HepG2 (cell line): ENCODE results near the gene KCNS1. TPM values are rescaled to one million over a fixed set of nuclear protein-coding genes. Genes with fewer than 3 reads are reported as not detected.

Experiments used
- ATAC-seq: fragments of 200-7000 bp; cut with Tn5 transposase; 3 replicates; pipeline ENCODE4 v1.9.1; 2020; ENCODE audit warnings: mild to moderate bottlenecking, moderate library complexity
- BruUV-seq: library from RNA; stranded (reverse); fragments of 400-500 nt; replicated peaks from 2 replicates; lab custom pipeline; 2021; lab: Mats Ljungman, UMichigan
- CTCF ChIA-PET: fragments of 300-600 bp; formaldehyde crosslinking; extraction: SDS; loops from one replicate; lab custom pipeline; 2021; ENCODE audit warnings: low total read pairs, inconsistent platforms, low intra/inter-chr PET ratio; lab: Yijun Ruan, JAX
- POLR2A ChIA-PET: fragments of 350-600 bp; sonication (Branson Sonifier 250); formaldehyde crosslinking; loops from one replicate; lab custom pipeline; 2020; ENCODE audit warnings: antibody characterized with exemption, inconsistent platforms; lab: Yijun Ruan, JAX
- DNase-seq: peaks from one replicate; pipeline ENCODE4 v3.0.0-alpha.2; 2015; ENCODE audit warnings: low spot score
- FAIRE-seq: peaks from 3 replicates; lab custom pipeline; 2011; peaks lifted over from hg19 to GRCh38; lab: Jason Lieb, UNC
- H2AFZ ChIP-seq: one replicate; pipeline ENCODE4 v1.6.1; 2011; ENCODE audit warnings: low read length, inconsistent platforms
- H3K27ac ChIP-seq: fragments of 300-600 bp; 3 replicates; pipeline ENCODE4 v1.8.0; 2011; ENCODE audit warnings: mixed run types, mild to moderate bottlenecking, mixed read lengths, low read length, inconsistent platforms; ENCODE audit not compliant: insufficient read depth; ENCODE audit errors: extremely low read length
- H3K27me3 ChIP-seq, 2 experiments: fragments of 200-600 bp in 1 of 2; 2 replicates in 1 of 2; 3 replicates in 1 of 2; pipeline versions ENCODE4 v1.6.0 to v1.8.0; 2011; ENCODE audit warnings: low read length in 2 of 2, mild to moderate bottlenecking in 2 of 2, moderate library complexity in 2 of 2, inconsistent platforms in 1 of 2; ENCODE audit not compliant: insufficient read depth in 2 of 2, control insufficient read depth in 1 of 2
- H3K36me3 ChIP-seq, 2 experiments: fragments of 200-600 bp in 1 of 2; replicated peaks in 1 of 2; 2 replicates in 1 of 2; 3 replicates in 1 of 2; pipeline versions ENCODE4 v1.5.1 to v1.8.0; 2011; ENCODE audit warnings: low read length in 2 of 2, inconsistent platforms in 1 of 2; ENCODE audit not compliant: insufficient read depth in 2 of 2, control insufficient read depth in 1 of 2
- H3K4me1 ChIP-seq: 2 replicates; pipeline ENCODE4 v1.5.1; 2012; ENCODE audit warnings: low read length, inconsistent platforms; ENCODE audit not compliant: insufficient read depth
- H3K4me2 ChIP-seq: 2 replicates; pipeline ENCODE4 v1.6.0; 2011; ENCODE audit warnings: low read depth, low read length, inconsistent platforms
- H3K4me3 ChIP-seq, 3 experiments: fragments of 200-600 bp in 1 of 3; sonication (generic), shearing (Covaris generic) in 1 of 3; replicated peaks in 1 of 3; 2 replicates each; pipeline ENCODE4 v1.5.1; 2011 to 2016; ENCODE audit warnings: low read length in 3 of 3, inconsistent platforms in 2 of 3, low read depth in 2 of 3, mild to moderate bottlenecking in 2 of 3, control low read depth in 1 of 3, mixed read lengths in 1 of 3; ENCODE audit not compliant: insufficient read depth in 1 of 3
- H3K79me2 ChIP-seq: one replicate; pipeline ENCODE4 v1.6.1; 2011; ENCODE audit warnings: low read length, inconsistent platforms; ENCODE audit not compliant: insufficient read depth
- H3K9ac ChIP-seq: 2 replicates; pipeline ENCODE4 v1.6.0; 2011; ENCODE audit warnings: mild to moderate bottlenecking, low read depth, low read length, inconsistent platforms; ENCODE audit not compliant: insufficient read depth
- H3K9me3 ChIP-seq: 2 replicates; pipeline ENCODE4 v1.5.1; 2012; ENCODE audit warnings: mild to moderate bottlenecking, low read length
- H4K20me1 ChIP-seq: 2 replicates; pipeline ENCODE4 v1.6.0; 2011; ENCODE audit warnings: inconsistent platforms, mild to moderate bottlenecking, low read length, moderate library complexity; ENCODE audit not compliant: insufficient read depth
- ZFP37 ChIP-seq: sonication (generic); formaldehyde crosslinking; IDR thresholded peaks from 2 replicates; pipeline ENCODE4 v1.4.0; 2020; ENCODE audit warnings: missing genetic modification reagents, borderline replicate concordance
- ZNF260 ChIP-seq: sonication (generic); formaldehyde crosslinking; IDR thresholded peaks from 2 replicates; pipeline ENCODE4 v1.4.0; 2020; ENCODE audit warnings: missing genetic modification reagents, low read depth, mild to moderate bottlenecking, borderline replicate concordance
- ZNF629 ChIP-seq: sonication (generic); formaldehyde crosslinking; conservative IDR thresholded peaks from 2 replicates; pipeline ENCODE4 v1.5.0; 2020; ENCODE audit warnings: missing genetic modification reagents
- WGBS: methylation state at CpG from one replicate; pipeline ENCODE4 v1.1.6; 2017; ENCODE audit warnings: low lambda C conversion rate; 5-methylcytosine and 5-hydroxymethylcytosine counted together
- in situ Hi-C: cut with HindIII; loops from 2 replicates; pipeline ENCODE4 v1.10.0; 2017; ENCODE audit warnings: low pct_unique_long_range_greater_than_20kb; ENCODE audit not compliant: extremely low pct_ligation_motif_present
- intact Hi-C: fragments of 100-400 bp; cut with micrococcal nuclease; formaldehyde crosslinking; loops from one replicate; pipeline ENCODE4 v1.10.0; 2022; ENCODE audit not compliant: unreplicated experiment
- polyA plus RNA-seq, 8 experiments: library from polyadenylated mRNA; depleted of rRNA in 3 of 8; stranded (reverse) in 7 of 8; unstranded in 1 of 8; fragments of >200 nt; fragmentation: Illumina TruSeq in 4 of 8; extraction: Trizol in 4 of 8; gene quantifications; 2 replicates each; pipeline versions ENCODE4 v1.2.1 to v1.2.3, GENCODE V29; 2011 to 2016; ENCODE audit warnings: low read depth in 4 of 8, missing spikeins in 1 of 8, mixed read lengths in 1 of 8; ENCODE audit not compliant: insufficient read depth in 1 of 8
- total RNA-seq, 5 experiments: library from RNA; depleted of rRNA; stranded (reverse); fragments of >200 nt; fragmentation: Illumina TruSeq; extraction: Trizol; gene quantifications; 2 replicates each; pipeline ENCODE4 v1.2.3, GENCODE V29; 2016; ENCODE audit warnings: low read depth in 1 of 5
- TF ChIP-seq, protein P1 (sequence below): sonication (generic); formaldehyde crosslinking; IDR thresholded peaks from 2 replicates; pipeline ENCODE4 v1.4.0; 2020; ENCODE audit warnings: missing genetic modification reagents
- TF ChIP-seq, protein P2 (sequence below): sonication (generic); formaldehyde crosslinking; conservative IDR thresholded peaks from 2 replicates; pipeline ENCODE4 v1.4.0; 2020; ENCODE audit warnings: missing genetic modification reagents

Gene KCNS1
- total and polyA plus RNA-seq, 2 of the 13 experiments (the other 11 are each of a cell fraction or from before 2014, with no cell fraction given), result 0.03 TPM; not detected in 1

DNA sequence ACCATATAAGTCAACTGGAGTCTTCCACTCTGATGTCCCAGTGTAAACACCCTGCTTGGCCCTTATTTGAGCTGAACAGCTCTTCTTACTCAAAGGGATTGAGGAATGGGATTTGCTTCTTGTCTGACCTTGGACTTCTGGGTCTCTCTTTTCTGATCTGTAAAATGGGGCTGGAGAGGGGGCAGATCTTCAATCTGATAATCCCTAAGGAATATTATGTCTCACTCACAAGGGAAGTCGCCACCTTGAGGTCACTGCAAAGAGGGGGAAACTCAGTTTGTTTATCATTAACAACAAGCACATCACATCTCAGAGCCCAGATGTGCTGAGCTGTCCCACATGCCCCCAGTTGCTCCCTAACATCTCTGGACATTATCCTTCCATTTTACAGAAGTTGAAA, 15.1 kb downstream of the KCNS1 start:
- ChIA-PET CTCF (interaction anchor here (1.2 kb wide), 1 partner anchor 42 kb away, joined by 3 read pairs; no protein-coding TSS in a partner anchor), POLR2A (no interaction called here)
- Histone ChIP-seq H3K4me3 (no peak overlapping the region), H3K27me3 (no peaks in the 10 kb centered on the region), H3K4me1 (no peaks in the 10 kb centered on the region), H3K27ac (no peak overlapping the region), H2AFZ (no peak overlapping the region), H3K4me2 (no peak overlapping the region), H3K9me3 (peaks cover 8% of the 10 kb centered on the region), H3K36me3 (peaks cover 0 to 1% of the 10 kb centered on the region in 2 experiments; a peak in 1 of 5 replicates), H4K20me1 (no peaks in the 10 kb centered on the region), H3K79me2 (no peaks in the 10 kb centered on the region), H3K9ac (no peak overlapping the region)
- FAIRE-seq (no peak), ATAC-seq (no peak), DNase-seq (no peak)
- no peak for TF ChIP-seq ZFP37 (CRISPR knock-in tag)
- TF ChIP-seq, protein P1, sequence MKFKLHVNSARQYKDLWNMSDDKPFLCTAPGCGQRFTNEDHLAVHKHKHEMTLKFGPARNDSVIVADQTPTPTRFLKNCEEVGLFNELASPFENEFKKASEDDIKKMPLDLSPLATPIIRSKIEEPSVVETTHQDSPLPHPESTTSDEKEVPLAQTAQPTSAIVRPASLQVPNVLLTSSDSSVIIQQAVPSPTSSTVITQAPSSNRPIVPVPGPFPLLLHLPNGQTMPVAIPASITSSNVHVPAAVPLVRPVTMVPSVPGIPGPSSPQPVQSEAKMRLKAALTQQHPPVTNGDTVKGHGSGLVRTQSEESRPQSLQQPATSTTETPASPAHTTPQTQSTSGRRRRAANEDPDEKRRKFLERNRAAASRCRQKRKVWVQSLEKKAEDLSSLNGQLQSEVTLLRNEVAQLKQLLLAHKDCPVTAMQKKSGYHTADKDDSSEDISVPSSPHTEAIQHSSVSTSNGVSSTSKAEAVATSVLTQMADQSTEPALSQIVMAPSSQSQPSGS (CRISPR knock-in tag), result no peak
- TF ChIP-seq ZNF260 (CRISPR knock-in tag), result no peak
- TF ChIP-seq ZNF629 (CRISPR knock-in tag), result peak; percentile 66; the same call in 1 of the 2 replicates
- TF ChIP-seq, protein P2, sequence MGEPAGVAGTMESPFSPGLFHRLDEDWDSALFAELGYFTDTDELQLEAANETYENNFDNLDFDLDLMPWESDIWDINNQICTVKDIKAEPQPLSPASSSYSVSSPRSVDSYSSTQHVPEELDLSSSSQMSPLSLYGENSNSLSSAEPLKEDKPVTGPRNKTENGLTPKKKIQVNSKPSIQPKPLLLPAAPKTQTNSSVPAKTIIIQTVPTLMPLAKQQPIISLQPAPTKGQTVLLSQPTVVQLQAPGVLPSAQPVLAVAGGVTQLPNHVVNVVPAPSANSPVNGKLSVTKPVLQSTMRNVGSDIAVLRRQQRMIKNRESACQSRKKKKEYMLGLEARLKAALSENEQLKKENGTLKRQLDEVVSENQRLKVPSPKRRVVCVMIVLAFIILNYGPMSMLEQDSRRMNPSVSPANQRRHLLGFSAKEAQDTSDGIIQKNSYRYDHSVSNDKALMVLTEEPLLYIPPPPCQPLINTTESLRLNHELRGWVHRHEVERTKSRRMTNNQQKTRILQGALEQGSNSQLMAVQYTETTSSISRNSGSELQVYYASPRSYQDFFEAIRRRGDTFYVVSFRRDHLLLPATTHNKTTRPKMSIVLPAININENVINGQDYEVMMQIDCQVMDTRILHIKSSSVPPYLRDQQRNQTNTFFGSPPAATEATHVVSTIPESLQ (CRISPR knock-in tag), result no peak
- intact Hi-C loops (no loop called here), in situ Hi-C loops (no loop called here)
- no TSS peak for BruUV-seq
- WGBS, result 84% methylated on average over 1 of the region's 1 CpG
